Mesothelial cell of epicardium (in vitro differentiated cells): ENCODE data around the gene OR7A5. TPM values are rescaled to one million over a fixed set of nuclear protein-coding genes. Genes with fewer than 3 reads are reported as not detected.
"Not testable (repeated sequence)": the region's sequence is repeated elsewhere in the genome, so short reads cannot be mapped to it uniquely, and the experiment has no call there.

ENCODE experiments used
- DNase-seq, 2 experiments: peaks; one replicate each; pipeline ENCODE4 v3.0.0; 2021; ENCODE audit warnings: low spot score in 2 of 2; ENCODE audit not compliant: unreplicated experiment in 2 of 2
- H3K27ac Mint-ChIP-seq: 2 replicates; pipeline ENCODE4 v1.8.0; 2021; ENCODE audit warnings: mixed read lengths
- H3K27me3 Mint-ChIP-seq: 2 replicates; pipeline ENCODE4 v1.8.0; 2021; ENCODE audit warnings: low read depth, mixed read lengths
- H3K36me3 Mint-ChIP-seq: 2 replicates; pipeline ENCODE4 v1.8.0; 2021; ENCODE audit warnings: mixed read lengths
- H3K4me1 Mint-ChIP-seq: 2 replicates; pipeline ENCODE4 v1.8.0; 2021; ENCODE audit warnings: mixed read lengths
- H3K4me3 Mint-ChIP-seq: 2 replicates; pipeline ENCODE4 v1.8.0; 2021; ENCODE audit warnings: mild to moderate bottlenecking, moderate library complexity, mixed read lengths
- H3K9me3 Mint-ChIP-seq: 2 replicates; pipeline ENCODE4 v1.8.0; 2021; ENCODE audit warnings: mixed read lengths
- total RNA-seq: library from RNA; stranded (reverse); gene quantifications from 3 replicates; pipeline ENCODE4 v1.2.1, GENCODE V29; 2021
- TF ChIP-seq, protein P1 (sequence below): fragments of 200-600 bp; sonication (generic); IDR thresholded peaks from one replicate; pipeline ENCODE4 v1.5.0; 2021; ENCODE audit warnings: antibody characterized with exemption; ENCODE audit not compliant: unreplicated experiment

OR7A5 gene
- total RNA-seq, 1 donor from 2014 or later, result not detected

DNA sequence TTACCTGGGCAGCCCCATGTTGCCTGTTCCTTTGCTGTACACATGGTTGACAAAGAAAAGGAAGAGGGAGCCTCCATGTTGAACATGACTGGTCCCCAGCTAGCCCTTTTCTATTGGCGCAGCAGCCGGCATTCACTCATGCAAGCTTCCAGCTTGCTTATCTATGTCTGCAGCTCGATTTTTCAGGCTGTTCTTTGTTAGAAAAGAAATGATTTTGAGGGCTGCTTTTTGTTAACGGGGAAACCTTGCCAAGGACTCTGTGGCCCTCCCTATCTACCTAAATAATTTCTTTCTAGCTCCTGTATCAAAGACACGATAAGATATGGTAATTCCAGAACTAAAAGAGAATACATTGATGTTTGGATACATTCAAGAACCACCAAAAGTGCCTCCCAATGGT lies 36.2 kb downstream of the OR7A5 start:
- Mint-ChIP-seq H3K4me3 (no peak overlapping the region), H3K9me3 (peaks cover 63% of the 10 kb centered on the region), H3K4me1 (no peaks in the 10 kb centered on the region), H3K27ac (no peak overlapping the region), H3K36me3 (no peaks in the 10 kb centered on the region), H3K27me3 (no peaks in the 10 kb centered on the region)
- TF ChIP-seq, protein P1, sequence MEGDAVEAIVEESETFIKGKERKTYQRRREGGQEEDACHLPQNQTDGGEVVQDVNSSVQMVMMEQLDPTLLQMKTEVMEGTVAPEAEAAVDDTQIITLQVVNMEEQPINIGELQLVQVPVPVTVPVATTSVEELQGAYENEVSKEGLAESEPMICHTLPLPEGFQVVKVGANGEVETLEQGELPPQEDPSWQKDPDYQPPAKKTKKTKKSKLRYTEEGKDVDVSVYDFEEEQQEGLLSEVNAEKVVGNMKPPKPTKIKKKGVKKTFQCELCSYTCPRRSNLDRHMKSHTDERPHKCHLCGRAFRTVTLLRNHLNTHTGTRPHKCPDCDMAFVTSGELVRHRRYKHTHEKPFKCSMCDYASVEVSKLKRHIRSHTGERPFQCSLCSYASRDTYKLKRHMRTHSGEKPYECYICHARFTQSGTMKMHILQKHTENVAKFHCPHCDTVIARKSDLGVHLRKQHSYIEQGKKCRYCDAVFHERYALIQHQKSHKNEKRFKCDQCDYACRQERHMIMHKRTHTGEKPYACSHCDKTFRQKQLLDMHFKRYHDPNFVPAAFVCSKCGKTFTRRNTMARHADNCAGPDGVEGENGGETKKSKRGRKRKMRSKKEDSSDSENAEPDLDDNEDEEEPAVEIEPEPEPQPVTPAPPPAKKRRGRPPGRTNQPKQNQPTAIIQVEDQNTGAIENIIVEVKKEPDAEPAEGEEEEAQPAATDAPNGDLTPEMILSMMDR, result no peak
- no peak for DNase-seq

DNA sequence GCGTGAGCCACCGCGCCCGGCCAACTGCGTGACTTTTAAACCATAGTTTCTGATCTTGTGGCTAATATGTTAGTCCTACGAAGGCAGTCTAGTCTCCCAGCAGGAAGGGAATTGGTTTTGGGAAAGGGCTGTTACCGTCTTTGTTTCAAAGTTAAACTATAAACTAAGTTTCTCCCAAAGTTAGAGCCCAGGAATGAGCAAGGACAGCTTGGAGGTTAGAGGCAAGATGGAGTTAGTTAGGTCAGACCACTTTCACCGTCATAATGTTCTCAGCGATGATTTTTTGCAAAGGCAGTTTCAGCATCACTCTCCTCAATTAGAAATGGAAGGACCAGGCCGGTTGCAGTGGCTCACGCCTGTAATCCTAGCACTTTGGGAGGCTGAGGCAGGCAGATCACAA lies 39.0 kb downstream of the OR7A5 start:
- H3K4me3 Mint-ChIP-seq, result no peak overlapping the region
- no peaks in the 10 kb centered on the region for H3K4me1 Mint-ChIP-seq
- peaks cover 75% of the 10 kb centered on the region for H3K9me3 Mint-ChIP-seq
- TF ChIP-seq, protein P1, result no peak
- no peaks in the 10 kb centered on the region for H3K36me3 Mint-ChIP-seq
- H3K27me3 Mint-ChIP-seq, result no peaks in the 10 kb centered on the region
- H3K27ac Mint-ChIP-seq, result no peak overlapping the region
- no peak for DNase-seq

DNA sequence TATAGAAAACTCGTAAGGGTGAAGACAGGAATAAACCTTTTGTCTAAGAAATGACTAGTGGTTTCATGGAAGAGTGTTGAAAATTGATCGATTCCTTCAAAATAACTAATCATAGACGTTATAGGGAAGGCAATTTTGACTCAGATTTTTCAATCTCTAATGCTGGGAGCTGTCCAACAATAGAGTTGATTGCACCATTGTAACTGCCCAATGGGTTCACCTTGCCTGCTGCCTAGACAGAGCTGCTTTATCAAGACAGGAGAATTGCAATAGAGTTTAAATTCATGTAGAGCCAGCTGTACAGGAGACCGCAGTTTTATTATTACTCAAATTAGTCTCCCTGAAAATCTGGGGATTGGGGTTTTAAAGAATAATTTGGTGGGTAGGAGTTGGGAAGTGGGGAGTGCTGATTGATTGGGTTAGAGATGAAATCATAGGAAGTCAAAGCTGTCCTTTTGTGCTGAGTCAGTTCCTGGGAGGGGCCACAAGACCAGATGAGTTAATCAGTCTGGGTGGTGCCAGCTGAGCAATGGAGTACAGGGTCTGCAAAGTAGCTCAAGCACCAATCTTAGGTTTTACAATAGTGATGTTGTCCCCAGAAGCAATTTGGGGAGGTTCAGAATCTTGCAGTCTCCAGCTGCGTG lies 39.8 kb downstream of the OR7A5 start:
- DNase-seq, result no peak
- no peak overlapping the region for H3K4me3 Mint-ChIP-seq
- H3K4me1 Mint-ChIP-seq, result no peaks in the 10 kb centered on the region
- TF ChIP-seq, protein P1, result no peak
- H3K27me3 Mint-ChIP-seq, result no peaks in the 10 kb centered on the region
- H3K27ac Mint-ChIP-seq, result no peak overlapping the region
- H3K36me3 Mint-ChIP-seq, result no peaks in the 10 kb centered on the region
- peaks cover 70% of the 10 kb centered on the region for H3K9me3 Mint-ChIP-seq

DNA sequence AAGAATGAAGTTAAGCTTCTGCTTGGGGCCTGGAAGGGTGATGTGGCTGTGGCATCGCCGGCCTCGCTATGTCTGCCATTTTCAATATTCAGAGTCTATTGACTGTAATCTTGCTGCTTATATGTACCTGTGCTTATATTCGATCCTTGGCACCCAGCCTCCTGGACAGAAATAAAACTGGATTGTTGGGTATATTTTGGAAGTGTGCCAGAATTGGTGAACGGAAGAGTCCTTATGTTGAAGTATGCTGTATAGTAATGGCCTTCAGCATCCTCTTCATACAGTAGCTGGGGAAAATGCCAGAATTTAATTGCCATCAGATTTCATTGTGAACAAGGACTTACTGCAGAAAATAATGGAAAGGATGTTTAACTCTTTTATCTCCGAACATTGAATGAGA lies 42.7 kb downstream of the OR7A5 start:
- H3K9me3 Mint-ChIP-seq, result peaks cover 58% of the 10 kb centered on the region
- not testable (repeated sequence) for DNase-seq, H3K27ac Mint-ChIP-seq, H3K36me3 Mint-ChIP-seq, H3K27me3 Mint-ChIP-seq, H3K4me1 Mint-ChIP-seq, H3K4me3 Mint-ChIP-seq

DNA sequence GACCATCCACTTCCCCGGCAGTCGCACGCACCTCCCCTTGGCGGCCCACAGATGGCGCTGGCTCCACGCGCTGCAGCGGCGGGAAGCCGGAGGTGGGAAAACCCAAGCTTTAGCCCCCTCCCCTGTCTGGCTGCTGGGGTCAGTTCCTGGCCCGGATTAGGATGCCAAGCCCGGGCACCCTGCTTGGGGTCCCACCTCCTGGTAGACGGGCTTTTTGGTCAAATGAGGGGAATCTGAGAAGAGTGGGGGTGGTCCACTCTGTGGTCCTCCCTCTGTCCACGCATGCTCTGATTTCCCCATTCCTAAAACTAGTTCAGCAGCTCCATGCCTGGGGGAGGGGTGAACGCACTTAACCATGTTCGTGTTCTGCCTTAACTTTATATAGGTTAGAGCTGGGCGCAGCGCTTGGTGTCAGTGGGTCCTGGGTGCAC lies 48.5 kb downstream of the OR7A5 start:
- H3K36me3 Mint-ChIP-seq, result no peaks in the 10 kb centered on the region
- no peaks in the 10 kb centered on the region for H3K4me1 Mint-ChIP-seq
- peaks cover 23% of the 10 kb centered on the region for H3K9me3 Mint-ChIP-seq
- DNase-seq, result no peak
- no peak overlapping the region for H3K27ac Mint-ChIP-seq
- no peak overlapping the region for H3K4me3 Mint-ChIP-seq
- H3K27me3 Mint-ChIP-seq, result no peaks in the 10 kb centered on the region
- TF ChIP-seq, protein P1, result no peak

DNA sequence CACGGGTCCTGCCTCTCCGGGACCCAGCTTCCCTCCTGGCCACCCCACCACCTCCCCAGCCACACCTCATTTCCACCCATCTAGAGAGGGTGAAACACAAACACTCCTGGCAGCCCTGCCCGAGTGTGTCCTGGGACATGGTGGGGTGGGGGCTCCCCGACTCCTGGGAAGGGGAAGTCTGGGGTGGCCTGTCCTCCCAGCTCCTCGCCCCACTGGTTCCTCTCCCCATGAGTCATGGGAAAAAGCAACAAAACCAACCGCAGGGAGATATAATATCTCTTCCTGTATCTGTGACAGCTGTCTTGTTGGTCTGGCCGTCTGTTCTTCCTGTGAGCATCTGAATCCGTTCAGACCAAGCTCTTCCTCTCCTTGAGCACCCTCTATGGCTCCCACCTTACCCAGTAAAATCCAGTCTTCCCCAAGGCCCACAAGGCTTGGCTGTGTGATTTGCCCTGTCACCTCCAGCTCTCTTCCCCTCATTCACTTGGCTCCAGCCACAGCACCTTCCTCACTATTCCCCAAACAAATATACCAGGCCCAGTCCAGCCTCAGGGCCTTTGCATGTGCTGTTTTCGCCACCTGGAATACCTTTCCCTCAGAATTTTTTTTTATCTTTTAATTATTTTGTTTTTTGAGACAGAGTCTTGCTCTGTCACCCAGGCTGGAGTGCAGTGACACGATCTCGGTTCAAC lies 49.7 kb downstream of the OR7A5 start:
- not testable (repeated sequence) for H3K27ac Mint-ChIP-seq, DNase-seq, H3K4me1 Mint-ChIP-seq, H3K27me3 Mint-ChIP-seq, H3K4me3 Mint-ChIP-seq, H3K36me3 Mint-ChIP-seq
- H3K9me3 Mint-ChIP-seq, result peaks cover 16% of the 10 kb centered on the region

DNA sequence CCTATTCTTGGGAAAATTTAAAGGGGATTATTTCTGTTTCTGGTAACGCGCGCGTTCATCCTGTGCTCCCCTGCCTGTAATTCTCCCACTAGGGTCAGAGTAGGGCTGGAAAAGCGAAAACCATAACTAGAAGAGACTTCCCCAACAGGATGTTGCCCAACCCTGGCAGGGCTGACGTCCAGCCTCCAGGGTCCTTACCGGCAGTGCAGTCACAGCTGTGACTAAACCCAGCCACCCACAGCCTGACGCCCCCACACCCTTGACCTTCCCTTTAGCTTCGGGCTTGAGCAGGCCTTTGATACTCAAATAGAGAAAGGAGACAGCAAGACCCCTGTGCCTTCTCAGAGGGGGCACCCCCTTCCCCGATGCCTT lies 50.3 kb downstream of the OR7A5 start:
- H3K27me3 Mint-ChIP-seq, H3K4me3 Mint-ChIP-seq, H3K36me3 Mint-ChIP-seq, H3K4me1 Mint-ChIP-seq, DNase-seq, H3K27ac Mint-ChIP-seq: not testable (repeated sequence)
- peaks cover 12% of the 10 kb centered on the region for H3K9me3 Mint-ChIP-seq

DNA sequence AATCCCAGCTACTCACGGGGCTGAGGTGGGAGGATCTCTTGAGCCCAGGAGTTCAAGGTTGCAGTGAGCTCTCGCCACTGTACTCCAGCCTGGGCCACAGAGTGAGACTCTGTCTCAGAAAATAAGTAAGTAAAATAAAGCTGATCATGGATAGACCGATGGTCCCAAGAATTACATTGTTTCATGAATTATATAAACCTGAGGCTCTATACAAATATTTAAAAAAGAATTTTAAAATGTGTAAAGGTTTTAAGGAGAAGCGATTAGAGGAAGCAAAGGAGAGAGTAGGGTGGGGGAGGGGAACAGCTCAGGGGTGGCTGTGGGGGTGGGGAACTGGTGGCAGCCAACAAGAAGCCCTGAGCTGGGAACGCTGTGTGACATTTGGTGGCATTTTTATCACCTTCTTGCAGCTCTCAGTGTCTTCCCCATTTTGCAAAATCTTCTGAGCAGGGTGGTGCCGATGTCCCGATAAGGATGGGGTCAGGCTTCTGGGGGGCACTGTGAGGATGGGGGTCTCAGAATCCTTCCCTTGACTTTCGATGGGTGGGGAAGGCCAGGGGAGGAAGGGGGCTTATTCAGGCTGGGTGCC lies 51.5 kb downstream of the OR7A5 start:
- peaks cover 15% of the 10 kb centered on the region for H3K9me3 Mint-ChIP-seq
- not testable (repeated sequence) for H3K4me3 Mint-ChIP-seq, DNase-seq, H3K27ac Mint-ChIP-seq, H3K4me1 Mint-ChIP-seq, H3K27me3 Mint-ChIP-seq, H3K36me3 Mint-ChIP-seq
